SK-N-DZ (cell line): ENCODE measurements around the gene UPF2. TPM values are rescaled to one million over a fixed set of nuclear protein-coding genes. Genes with fewer than 3 reads are reported as not detected.
"Not testable (repeated sequence)": the region's sequence is repeated elsewhere in the genome, so short reads cannot be mapped to it uniquely, and the experiment has no call there.

ENCODE experiments used
- DNase-seq: peaks from one replicate; pipeline ENCODE4 v3.0.0-alpha.2; 2015; ENCODE audit warnings: low spot score
- polyA plus RNA-seq, 2 experiments: library from polyadenylated mRNA; depleted of rRNA; stranded (reverse); fragments of >200 nt; gene quantifications; 2 replicates each; pipeline ENCODE4 v1.2.3, GENCODE V29; 2014

UPF2 gene
- polyA plus RNA-seq (2014; cell fraction: cytosol; rRNA removed), result 18.7 and 19.1 TPM in 2 replicates
- 14.9 and 17.6 TPM in 2 replicates for polyA plus RNA-seq (2014; cell fraction: nucleus; rRNA removed)

GRCh38 chr10:12042797-12043651 is at the start of gene UPF2:
UPF2 (minus strand) TSS chr10:12042809; CDS start chr10:12035423, 7,386 bp downstream.
- DNase-seq, result peak; percentile 99

- DNase-seq, result no peak
Observed at GRCh38 chr10:12091421-12091820, 48.8 kb upstream of the UPF2 start.

GRCh38 chr10:12088919-12089318 is 46.3 kb upstream of the UPF2 start:
- no peak for DNase-seq

- DNase-seq, result no peak
Observed at GRCh38 chr10:12081879-12082557, 39.4 kb upstream of the UPF2 start.

- no peak for DNase-seq
Observed at GRCh38 chr10:12081470-12081869, 38.9 kb upstream of the UPF2 start.

- no peak for DNase-seq
Observed at GRCh38 chr10:12077580-12078180, 35.1 kb upstream of the UPF2 start.

GRCh38 chr10:12073526-12073925 is 30.9 kb upstream of the UPF2 start:
- DNase-seq, result no peak

GRCh38 chr10:12071441-12071840 is 28.8 kb upstream of the UPF2 start:
- not testable (repeated sequence) for DNase-seq

GRCh38 chr10:12068449-12069269 is 26.1 kb upstream of the UPF2 start, which contains the start of gene DHTKD1:
DHTKD1 (plus strand) TSS chr10:12068954; CDS start chr10:12069034, 80 bp downstream.
- peak; percentile 99 for DNase-seq

- no peak for DNase-seq
Observed at GRCh38 chr10:12067336-12067735, 24.7 kb upstream of the UPF2 start.

- DNase-seq, result no peak
Observed at GRCh38 chr10:12063483-12063818, 20.8 kb upstream of the UPF2 start.

GRCh38 chr10:12062754-12063482 is 20.3 kb upstream of the UPF2 start:
- no peak for DNase-seq

- DNase-seq, result no peak
Observed at GRCh38 chr10:12061124-12061523, 18.5 kb upstream of the UPF2 start.

GRCh38 chr10:12056748-12057147 is 14.1 kb upstream of the UPF2 start:
- DNase-seq, result no peak

GRCh38 chr10:12055732-12056131 is 13.1 kb upstream of the UPF2 start:
- no peak for DNase-seq

- DNase-seq, result no peak
Observed at GRCh38 chr10:12051241-12051640, 8.6 kb upstream of the UPF2 start.

- DNase-seq, result no peak
Observed at GRCh38 chr10:12050528-12050927, 7.9 kb upstream of the UPF2 start.

GRCh38 chr10:12048547-12048946 is 5.9 kb upstream of the UPF2 start:
- DNase-seq, result no peak

GRCh38 chr10:12045596-12045995 is 3.0 kb upstream of the UPF2 start:
- DNase-seq, result no peak

GRCh38 chr10:12042409-12042796 is 206 bp downstream of the UPF2 start:
- DNase-seq, result no peak
